ENCODE measurements around the gene TXNDC16.

Gene TXNDC16

DNA sequence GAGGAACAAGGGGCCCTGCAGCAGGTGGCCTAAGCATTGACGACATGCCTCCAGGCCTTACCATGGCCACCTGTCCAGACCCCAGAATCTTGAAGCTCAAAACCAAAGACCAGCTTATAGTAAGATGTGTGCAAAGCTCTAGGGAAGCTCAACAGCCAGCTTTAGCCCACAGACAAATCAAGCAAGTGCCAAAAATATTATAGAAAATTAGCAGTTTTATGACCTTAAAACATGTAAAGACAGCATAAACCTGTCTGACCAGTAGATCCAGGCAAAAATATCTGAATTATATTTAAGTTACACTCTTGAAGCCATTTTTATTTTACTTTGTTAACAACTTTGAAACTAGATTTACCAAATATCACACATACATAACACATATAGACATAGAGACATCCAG lies 90.6 kb downstream of the TXNDC16 start:
- no peak for TF ChIP-seq CTCF (IDR thresholded peaks at IDR 0.05; ENCODE audit: low read depth, low read length, missing control alignments)
- H3K27ac ChIP-seq, result no peak overlapping the region
- in situ Hi-C loops (cut with HindIII; ENCODE audit: low pct_ligation_motif_present, low sequenced_read_pairs), result no loop called here
- H3K36me3 ChIP-seq (replicated peaks), result no peaks in the 10 kb centered on the region
- no peak for DNase-seq
- no peaks in the 10 kb centered on the region for H3K27me3 ChIP-seq (replicated peaks)
- no peak overlapping the region for H3K4me3 ChIP-seq (ENCODE audit: low read depth, low read length)

GRCh38 chr14:52458721-52459085 lies 93.6 kb downstream of the TXNDC16 start:
- Histone ChIP-seq H3K36me3 (replicated peaks) (no peaks in the 10 kb centered on the region), H3K27me3 (replicated peaks) (no peaks in the 10 kb centered on the region), H3K4me3 (ENCODE audit: low read depth, low read length) (peak overlapping the region; percentile 18), H3K27ac (peak overlapping the region; percentile 96)
- no peak for DNase-seq
- no peak for TF ChIP-seq CTCF (IDR thresholded peaks at IDR 0.05; ENCODE audit: low read depth, low read length, missing control alignments)
- in situ Hi-C loops (cut with HindIII; ENCODE audit: low pct_ligation_motif_present, low sequenced_read_pairs), result no loop called here

- Histone ChIP-seq H3K27ac (peak overlapping the region; percentile 96), H3K4me3 (ENCODE audit: low read depth, low read length) (no peak overlapping the region), H3K36me3 (replicated peaks) (no peaks in the 10 kb centered on the region), H3K27me3 (replicated peaks) (no peaks in the 10 kb centered on the region)
- TF ChIP-seq CTCF (IDR thresholded peaks at IDR 0.05; ENCODE audit: low read depth, low read length, missing control alignments), result no peak
- in situ Hi-C loops (cut with HindIII; ENCODE audit: low pct_ligation_motif_present, low sequenced_read_pairs), result no loop called here
- DNase-seq, result no peak
These were observed 94.9 kb downstream of the TXNDC16 start for GRCh38 chr14:52457411-52457810.

- Histone ChIP-seq H3K27ac (peak overlapping the region; percentile 75), H3K27me3 (replicated peaks) (no peaks in the 10 kb centered on the region), H3K36me3 (replicated peaks) (no peaks in the 10 kb centered on the region), H3K4me3 (ENCODE audit: low read depth, low read length) (no peak overlapping the region)
- in situ Hi-C loops (cut with HindIII; ENCODE audit: low pct_ligation_motif_present, low sequenced_read_pairs), result no loop called here
- TF ChIP-seq CTCF (IDR thresholded peaks at IDR 0.05; ENCODE audit: low read depth, low read length, missing control alignments), result no peak
- peak; percentile 41 for DNase-seq
These were observed 96.8 kb downstream of the TXNDC16 start for GRCh38 chr14:52455291-52456088.

GRCh38 chr14:52447236-52447635 lies 105.1 kb downstream of the TXNDC16 start:
- TF ChIP-seq CTCF (IDR thresholded peaks at IDR 0.05; ENCODE audit: low read depth, low read length, missing control alignments), result no peak
- H3K4me3 ChIP-seq (ENCODE audit: low read depth, low read length), result no peak overlapping the region
- H3K36me3 ChIP-seq (replicated peaks), result no peaks in the 10 kb centered on the region
- H3K27ac ChIP-seq, result no peak overlapping the region
- no peak for DNase-seq
- in situ Hi-C loops (cut with HindIII; ENCODE audit: low pct_ligation_motif_present, low sequenced_read_pairs), result no loop called here
- H3K27me3 ChIP-seq (replicated peaks), result no peaks in the 10 kb centered on the region

GRCh38 chr14:52446355-52446754 lies 106.0 kb downstream of the TXNDC16 start:
- H3K4me3 ChIP-seq (ENCODE audit: low read depth, low read length), result no peak overlapping the region
- no peaks in the 10 kb centered on the region for H3K36me3 ChIP-seq (replicated peaks)
- no peak overlapping the region for H3K27ac ChIP-seq
- TF ChIP-seq CTCF (IDR thresholded peaks at IDR 0.05; ENCODE audit: low read depth, low read length, missing control alignments), result no peak
- DNase-seq, result no peak
- no peaks in the 10 kb centered on the region for H3K27me3 ChIP-seq (replicated peaks)
- in situ Hi-C loops (cut with HindIII; ENCODE audit: low pct_ligation_motif_present, low sequenced_read_pairs), result no loop called here
